CD14-positive monocyte (primary cell): ENCODE data around the gene SOHLH1. TPM values are rescaled to one million over a fixed set of nuclear protein-coding genes. Genes with fewer than 3 reads are reported as not detected.

Experiments
- DNase-seq, 3 donors: peaks; one replicate each; pipeline ENCODE4 v3.0.0-alpha.2; 2011 to 2022
- H2AFZ ChIP-seq: 2 replicates; pipeline ENCODE4 v1.6.0; 2012; ENCODE audit warnings: mild to moderate bottlenecking, low read depth, low read length, inconsistent platforms; ENCODE audit not compliant: insufficient read depth, poor library complexity, severe bottlenecking
- H3K27ac ChIP-seq, 2 donors: 1 replicate in 1 of 2; 2 replicates in 1 of 2; pipeline ENCODE4 v1.5.1; 2012 to 2013; ENCODE audit warnings: low read length in 2 of 2, control low read depth in 1 of 2, inconsistent platforms in 1 of 2, low read depth in 1 of 2, mild to moderate bottlenecking in 1 of 2
- H3K27me3 ChIP-seq, 2 donors: one replicate each; pipeline versions ENCODE4 v1.6.0 to v1.6.1; 2011 to 2013; ENCODE audit warnings: low read length in 2 of 2; ENCODE audit not compliant: control insufficient read depth in 2 of 2, insufficient read depth in 2 of 2
- H3K36me3 ChIP-seq, 2 donors: replicated peaks in 1 of 2; 1 replicate in 1 of 2; 2 replicates in 1 of 2; pipeline versions ENCODE4 v1.5.1 to v1.6.1; 2012 to 2013; ENCODE audit warnings: low read length in 2 of 2, control low read depth in 1 of 2, inconsistent platforms in 1 of 2, mild to moderate bottlenecking in 1 of 2; ENCODE audit not compliant: insufficient read depth in 2 of 2, control insufficient read depth in 1 of 2
- H3K4me1 ChIP-seq, 2 donors: 1 replicate in 1 of 2; 2 replicates in 1 of 2; pipeline versions ENCODE4 v1.5.1 to v1.6.1; 2012 to 2013; ENCODE audit warnings: low read length in 2 of 2, control low read depth in 1 of 2, inconsistent platforms in 1 of 2, mild to moderate bottlenecking in 1 of 2, moderate library complexity in 1 of 2; ENCODE audit not compliant: insufficient read depth in 2 of 2, control insufficient read depth in 1 of 2
- H3K4me2 ChIP-seq: replicated peaks from 2 replicates; pipeline ENCODE3; 2012; ENCODE audit warnings: low read length, moderate library complexity, mild to moderate bottlenecking; ENCODE audit not compliant: poor library complexity, severe bottlenecking; ENCODE audit errors: extremely low read depth
- H3K4me3 ChIP-seq, 3 experiments: fragments of 200-600 bp in 1 of 3; sonication (generic) in 1 of 3; replicated peaks in 1 of 3; 1 replicate in 2 of 3; 2 replicates in 1 of 3; pipeline ENCODE4 v1.5.1; 2011 to 2013; ENCODE audit warnings: low read length in 3 of 3, mild to moderate bottlenecking in 3 of 3, control low read depth in 2 of 3, low read depth in 2 of 3, inconsistent platforms in 1 of 3, moderate library complexity in 1 of 3
- H3K79me2 ChIP-seq: 2 replicates; pipeline ENCODE4 v1.6.0; 2012; ENCODE audit warnings: mild to moderate bottlenecking, control low read depth, inconsistent platforms, low read length, moderate library complexity; ENCODE audit not compliant: insufficient read depth
- H3K9ac ChIP-seq: 2 replicates; pipeline ENCODE4 v1.6.0; 2017; ENCODE audit warnings: low read length, mild to moderate bottlenecking; ENCODE audit not compliant: insufficient read depth, poor library complexity, severe bottlenecking
- H3K9me3 ChIP-seq, 2 donors: replicated peaks in 1 of 2; 1 replicate in 1 of 2; 2 replicates in 1 of 2; pipeline versions ENCODE4 v1.5.1 to v1.6.1; 2012 to 2013; ENCODE audit warnings: low read length in 2 of 2, control low read depth in 1 of 2; ENCODE audit not compliant: control insufficient read depth in 1 of 2, insufficient read depth in 1 of 2
- H4K20me1 ChIP-seq: 2 replicates; pipeline ENCODE4 v1.6.0; 2012; ENCODE audit warnings: mild to moderate bottlenecking, low read length, control low read depth, moderate library complexity; ENCODE audit not compliant: insufficient read depth
- H3K27ac Mint-ChIP-seq, 7 donors: one replicate each; pipeline ENCODE4 v1.8.0; 2020; ENCODE audit warnings: mild to moderate bottlenecking in 7 of 7, mixed read lengths in 7 of 7, moderate library complexity in 6 of 7, inconsistent platforms in 2 of 7
- H3K27me3 Mint-ChIP-seq, 3 donors: one replicate each; pipeline ENCODE4 v1.8.0; 2021 to 2022; ENCODE audit warnings: low read depth in 3 of 3, mild to moderate bottlenecking in 3 of 3, mixed read lengths in 3 of 3, moderate library complexity in 3 of 3, inconsistent platforms in 1 of 3
- H3K36me3 Mint-ChIP-seq, 2 donors: one replicate each; pipeline ENCODE4 v1.8.0; 2020; ENCODE audit warnings: mixed read lengths in 2 of 2, inconsistent platforms in 1 of 2, mild to moderate bottlenecking in 1 of 2
- H3K4me1 Mint-ChIP-seq: one replicate; pipeline ENCODE4 v1.8.0; 2020; ENCODE audit warnings: mild to moderate bottlenecking, mixed read lengths
- H3K4me3 Mint-ChIP-seq, 2 donors: one replicate each; pipeline ENCODE4 v1.8.0; 2020; ENCODE audit warnings: mild to moderate bottlenecking in 2 of 2, mixed read lengths in 2 of 2, moderate library complexity in 1 of 2
- H3K9me3 Mint-ChIP-seq, 7 donors: one replicate each; pipeline ENCODE4 v1.8.0; 2020 to 2022; ENCODE audit warnings: mixed read lengths in 7 of 7, mild to moderate bottlenecking in 6 of 7, moderate library complexity in 6 of 7, inconsistent platforms in 2 of 7
- WGBS: methylation state at CpG from one replicate; pipeline ENCODE4 v1.1.5; 2013; ENCODE audit warnings: missing lambda C conversion rate; ENCODE audit not compliant: insufficient coverage; 5-methylcytosine and 5-hydroxymethylcytosine counted together
- intact Hi-C, 2 donors: fragments of 100-400 bp; cut with micrococcal nuclease; formaldehyde crosslinking; loops; one replicate each; pipeline versions ENCODE4 v1.15.0 to v1.15.1; 2023
- polyA plus RNA-seq, 3 donors: library from polyadenylated mRNA; depleted of rRNA in 1 of 3; unstranded in 2 of 3; stranded (reverse) in 1 of 3; fragments of 300-500 nt in 2 of 3; fragments of >200 nt in 1 of 3; fragmentation: Illumina TruSeq in 2 of 3; gene quantifications; 1 replicate in 2 of 3; 2 replicates in 1 of 3; pipeline ENCODE4 v1.2.3, GENCODE V29; 2012 to 2021
- TF ChIP-seq, protein P1 (sequence below): fragments of 200-600 bp; IDR thresholded peaks from one replicate; pipeline ENCODE4 v1.8.0; 2022; ENCODE audit warnings: antibody characterized with exemption, mild to moderate bottlenecking

The SOHLH1 gene
- polyA plus RNA-seq, 3 donors, result not detected

DNA sequence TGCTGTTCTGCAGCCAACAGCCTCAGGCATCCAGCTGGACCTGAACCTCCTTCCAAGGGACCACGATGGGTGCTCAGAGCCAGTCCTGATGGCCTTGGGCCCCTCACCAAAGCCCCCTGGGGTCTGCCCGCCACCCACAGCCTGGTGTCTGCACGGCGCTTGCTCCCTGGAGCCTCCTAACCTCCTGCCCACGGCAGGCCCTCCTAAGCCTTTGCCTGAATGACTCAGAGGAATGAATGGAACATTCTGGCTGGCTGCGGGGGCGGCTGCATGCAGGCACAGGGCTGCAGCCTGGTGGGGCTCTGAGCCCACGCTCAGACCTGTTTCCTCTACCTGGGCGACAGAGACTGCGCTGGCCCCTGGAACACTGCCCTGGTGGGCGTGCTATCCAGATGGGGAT is 6.9 kb downstream of the SOHLH1 start:
- Histone ChIP-seq H2AFZ (no peak overlapping the region), H3K9ac (no peak overlapping the region), H3K27me3 (no peaks in the 10 kb centered on the region), H3K4me1 (no peaks in the 10 kb centered on the region), H3K4me3 (no peak overlapping the region), H4K20me1 (no peaks in the 10 kb centered on the region), H3K36me3 (no peaks in the 10 kb centered on the region), H3K79me2 (no peaks in the 10 kb centered on the region), H3K9me3 (no peaks in the 10 kb centered on the region), H3K4me2 (no peak overlapping the region), H3K27ac (no peak overlapping the region)
- TF ChIP-seq, protein P1, sequence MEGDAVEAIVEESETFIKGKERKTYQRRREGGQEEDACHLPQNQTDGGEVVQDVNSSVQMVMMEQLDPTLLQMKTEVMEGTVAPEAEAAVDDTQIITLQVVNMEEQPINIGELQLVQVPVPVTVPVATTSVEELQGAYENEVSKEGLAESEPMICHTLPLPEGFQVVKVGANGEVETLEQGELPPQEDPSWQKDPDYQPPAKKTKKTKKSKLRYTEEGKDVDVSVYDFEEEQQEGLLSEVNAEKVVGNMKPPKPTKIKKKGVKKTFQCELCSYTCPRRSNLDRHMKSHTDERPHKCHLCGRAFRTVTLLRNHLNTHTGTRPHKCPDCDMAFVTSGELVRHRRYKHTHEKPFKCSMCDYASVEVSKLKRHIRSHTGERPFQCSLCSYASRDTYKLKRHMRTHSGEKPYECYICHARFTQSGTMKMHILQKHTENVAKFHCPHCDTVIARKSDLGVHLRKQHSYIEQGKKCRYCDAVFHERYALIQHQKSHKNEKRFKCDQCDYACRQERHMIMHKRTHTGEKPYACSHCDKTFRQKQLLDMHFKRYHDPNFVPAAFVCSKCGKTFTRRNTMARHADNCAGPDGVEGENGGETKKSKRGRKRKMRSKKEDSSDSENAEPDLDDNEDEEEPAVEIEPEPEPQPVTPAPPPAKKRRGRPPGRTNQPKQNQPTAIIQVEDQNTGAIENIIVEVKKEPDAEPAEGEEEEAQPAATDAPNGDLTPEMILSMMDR, result no peak
- intact Hi-C loops, result no loop called here
- WGBS, result 85% methylated on average over 11 of the region's 11 CpGs
- no peak for DNase-seq
- H3K4me1 Mint-ChIP-seq, result no peaks in the 10 kb centered on the region
- no peaks in the 10 kb centered on the region for H3K36me3 Mint-ChIP-seq
- no peak overlapping the region for H3K4me3 Mint-ChIP-seq
- H3K27ac Mint-ChIP-seq, result no peak overlapping the region
- H3K27me3 Mint-ChIP-seq, result peaks cover 0 to 3% (median 3%) of the 10 kb centered on the region in 3 donors
- peaks cover 0 to 2% (median 0%) of the 10 kb centered on the region in 7 donors for H3K9me3 Mint-ChIP-seq

- Mint-ChIP-seq H3K4me3 (no peak overlapping the region), H3K36me3 (no peaks in the 10 kb centered on the region), H3K4me1 (no peaks in the 10 kb centered on the region), H3K27ac (no peak overlapping the region), H3K27me3 (peaks cover 0 to 3% (median 1%) of the 10 kb centered on the region in 3 donors), H3K9me3 (peaks cover 0 to 2% (median 0%) of the 10 kb centered on the region in 7 donors)
- H3K27me3 ChIP-seq, result no peaks in the 10 kb centered on the region
- no peak overlapping the region for H3K4me2 ChIP-seq
- intact Hi-C loops, result no loop called here
- 95% methylated on average over 14 of the region's 19 CpGs for WGBS
- no peak overlapping the region for H3K27ac ChIP-seq
- no peaks in the 10 kb centered on the region for H3K79me2 ChIP-seq
- H3K9me3 ChIP-seq, result no peaks in the 10 kb centered on the region
- TF ChIP-seq, protein P1, result no peak
- no peak overlapping the region for H3K9ac ChIP-seq
- DNase-seq, result no peak
- H4K20me1 ChIP-seq, result no peaks in the 10 kb centered on the region
- H3K4me1 ChIP-seq, result no peaks in the 10 kb centered on the region
- H3K4me3 ChIP-seq, result no peak overlapping the region
- no peaks in the 10 kb centered on the region for H3K36me3 ChIP-seq
- no peak overlapping the region for H2AFZ ChIP-seq
Measured at GRCh38 chr9:135690836-135691570, 8.3 kb downstream of the SOHLH1 start.
